Renal cortical epithelial cell (primary cell): Measurements from ENCODE around the gene MAU2. TPM values are rescaled to one million over a fixed set of nuclear protein-coding genes. Genes with fewer than 3 reads are reported as not detected.

ENCODE experiments used
- DNase-seq: peaks from one replicate; pipeline ENCODE4 v3.0.0-alpha.2; 2011; ENCODE audit warnings: low read depth
- total RNA-seq: library from RNA; depleted of rRNA; stranded (reverse); fragments of >200 nt; gene quantifications from 2 replicates; pipeline ENCODE4 v1.2.3, GENCODE V29; 2014

MAU2 gene
- total RNA-seq, 1 donor from 2014 or later = 38.6 TPM

DNA sequence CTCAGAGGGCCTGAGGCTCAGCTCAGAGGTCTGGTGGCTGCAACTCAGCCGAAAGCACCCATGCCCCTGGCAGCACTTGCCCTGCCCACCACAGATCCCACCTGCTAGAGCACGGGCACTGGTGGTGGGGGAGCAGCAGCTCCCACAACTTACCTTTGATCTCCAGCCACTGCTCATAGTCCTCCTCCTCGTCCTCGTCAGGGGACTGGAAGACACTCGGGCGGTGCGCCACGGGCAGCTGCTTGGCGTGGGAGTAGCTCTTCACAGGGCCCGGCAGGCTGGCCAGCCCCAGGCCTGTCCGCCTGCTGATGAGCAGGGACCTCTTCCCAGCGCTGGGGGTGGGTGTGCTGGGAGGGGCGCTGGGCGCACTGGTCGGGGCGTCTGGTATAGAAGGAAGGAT is 14.9 kb upstream of the MAU2 start:
- no peak for DNase-seq

GRCh38 chr19:19306191-19306590 is 14.4 kb upstream of the MAU2 start:
- no peak for DNase-seq

DNA sequence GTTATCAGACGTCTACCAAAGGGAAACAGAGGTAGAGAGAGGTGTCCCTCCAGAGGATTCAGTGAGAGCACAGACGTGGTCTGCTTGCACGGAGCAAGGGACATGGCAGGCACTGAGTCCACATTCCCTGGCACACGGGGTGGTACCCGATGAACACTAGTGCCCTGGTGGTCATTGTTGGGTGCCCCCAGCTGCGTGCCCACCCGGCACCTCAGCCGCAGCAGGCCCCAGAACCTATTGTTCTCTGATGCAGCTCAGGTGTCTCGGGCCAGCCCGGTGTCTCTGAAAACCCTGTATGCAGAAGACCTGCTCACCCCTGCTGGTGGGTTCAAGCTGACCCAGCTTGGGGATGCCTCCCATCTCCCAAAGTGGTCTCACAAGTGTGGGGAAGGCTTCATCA is 12.3 kb upstream of the MAU2 start:
- DNase-seq = no peak

GRCh38 chr19:19315444-19315843 is 5.2 kb upstream of the MAU2 start:
- DNase-seq = no peak

DNA sequence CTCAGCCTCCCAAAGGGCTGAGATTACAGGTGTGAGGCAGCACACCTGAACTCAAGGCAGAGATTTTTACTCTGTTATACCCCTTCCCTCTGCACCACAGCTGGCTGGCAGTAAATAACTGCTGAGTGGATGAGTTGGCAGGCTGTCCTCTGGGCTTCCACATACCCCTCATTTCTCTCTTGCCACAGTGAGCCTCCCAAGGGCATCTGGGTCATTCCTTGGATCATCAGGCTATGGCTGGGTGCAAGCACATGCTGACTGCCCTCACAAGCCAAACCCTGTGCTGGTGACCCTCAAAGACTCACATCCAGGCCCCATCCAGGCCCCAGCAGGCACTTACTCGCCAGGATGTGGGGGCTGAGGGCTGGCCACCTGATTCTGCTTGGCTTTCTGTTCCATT is 4.5 kb upstream of the MAU2 start:
- no peak for DNase-seq

- DNase-seq = no peak
Observed at GRCh38 chr19:19319732-19320360, 783 bp upstream of the MAU2 start.

- peak; percentile 12 for DNase-seq
Observed at GRCh38 chr19:19321141-19321577, 530 bp downstream of the MAU2 start.

DNA sequence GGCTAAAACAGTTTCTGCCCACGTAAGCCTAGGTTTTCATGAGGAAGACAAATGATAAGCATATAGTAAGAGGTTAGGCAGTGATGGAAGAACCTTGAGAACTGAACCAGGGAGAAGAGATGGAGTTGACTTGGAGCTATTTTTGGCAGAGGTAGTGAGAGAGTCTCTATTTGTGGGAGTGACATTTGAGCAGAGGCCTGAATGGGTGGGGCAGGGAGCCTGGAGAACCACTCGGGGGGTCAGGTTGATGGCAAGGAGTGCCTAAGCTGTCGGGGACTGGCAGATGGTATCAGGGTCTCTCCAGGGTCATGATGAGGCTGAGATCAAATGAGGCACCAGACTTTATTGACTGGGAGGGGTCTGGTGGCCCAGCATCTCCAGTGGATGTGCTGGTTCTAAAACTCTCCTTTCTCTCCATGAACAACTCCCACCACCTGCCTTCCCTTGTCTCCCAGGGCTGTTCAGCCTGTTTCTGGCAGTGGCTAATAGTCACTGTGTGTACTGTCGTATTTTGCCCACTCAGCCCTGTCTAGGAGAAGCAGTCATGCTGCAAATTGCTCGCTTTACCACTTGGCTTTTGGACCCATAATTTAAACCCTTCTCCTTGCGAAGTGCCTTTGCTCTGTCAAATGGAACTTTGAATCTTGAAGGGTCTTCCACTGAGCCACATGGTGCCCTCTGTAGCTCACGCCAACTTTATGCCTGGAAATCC is 3.6 kb downstream of the MAU2 start:
- no peak for DNase-seq

GRCh38 chr19:19327672-19328071 is 7.0 kb downstream of the MAU2 start:
- no peak for DNase-seq

- no peak for DNase-seq
Observed at GRCh38 chr19:19329126-19329525, 8.5 kb downstream of the MAU2 start.

DNA sequence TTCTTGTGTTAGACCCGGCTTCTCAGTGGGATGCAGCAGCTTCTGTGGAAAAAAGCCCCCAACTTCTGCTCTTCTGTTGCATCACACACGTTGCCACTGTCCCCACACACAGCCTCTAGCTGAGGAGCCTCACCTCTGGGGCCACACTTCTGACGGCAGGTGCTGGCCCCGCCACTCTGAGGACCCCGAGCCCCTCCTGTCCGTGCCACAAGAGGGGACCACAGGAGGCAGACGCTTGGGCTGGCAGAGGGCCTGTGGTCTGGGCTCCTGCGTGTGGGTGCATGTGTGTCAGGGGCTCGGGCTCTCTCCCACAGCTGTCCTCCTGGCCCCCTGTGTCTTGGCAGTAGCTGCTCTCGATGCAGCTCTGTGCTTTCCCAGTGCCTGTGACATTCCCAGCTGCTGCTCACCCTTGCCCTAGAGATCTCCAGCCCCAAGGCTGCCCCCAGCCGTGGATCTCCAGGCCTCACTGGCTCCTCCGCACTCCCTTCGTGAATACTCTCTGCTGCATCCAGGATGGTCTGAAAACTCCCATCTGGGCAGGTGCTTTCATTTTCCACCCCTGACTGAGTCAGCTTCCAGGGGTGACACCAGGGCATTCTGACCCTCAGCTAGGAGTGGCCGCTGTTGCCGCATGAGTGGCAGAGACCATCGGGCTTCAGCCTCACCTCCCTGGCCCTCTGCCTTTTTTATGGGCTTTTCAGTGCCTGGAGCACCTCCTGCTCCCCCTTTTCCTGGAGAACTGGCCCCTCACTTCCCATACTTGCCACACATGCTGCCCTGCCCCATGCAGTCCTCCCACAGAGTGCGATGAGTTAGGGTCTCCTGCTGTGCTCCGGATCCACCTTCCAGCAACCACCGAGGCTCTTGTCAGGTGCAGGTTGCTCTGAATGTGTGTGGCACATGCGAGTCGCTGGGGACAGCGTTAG is 13.7 kb downstream of the MAU2 start:
- DNase-seq = no peak

DNA sequence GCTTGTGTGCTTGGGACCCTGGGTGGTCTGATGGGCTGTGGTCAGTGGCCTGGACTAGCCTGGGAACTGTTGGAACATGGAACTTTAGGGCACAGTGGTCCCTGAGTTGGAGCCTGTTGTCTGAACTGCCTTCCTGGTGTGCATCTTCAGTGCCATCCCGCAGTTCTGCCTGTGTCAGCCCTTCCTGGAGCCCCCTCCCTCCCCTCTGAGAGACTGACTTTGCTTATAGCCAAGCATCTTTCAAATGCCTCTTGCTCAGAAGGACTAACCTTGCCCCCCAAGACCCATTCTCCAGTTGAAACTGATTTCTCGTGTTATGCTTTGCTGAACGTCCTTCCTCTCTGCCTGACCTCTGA is 14.3 kb downstream of the MAU2 start:
- no peak for DNase-seq

DNA sequence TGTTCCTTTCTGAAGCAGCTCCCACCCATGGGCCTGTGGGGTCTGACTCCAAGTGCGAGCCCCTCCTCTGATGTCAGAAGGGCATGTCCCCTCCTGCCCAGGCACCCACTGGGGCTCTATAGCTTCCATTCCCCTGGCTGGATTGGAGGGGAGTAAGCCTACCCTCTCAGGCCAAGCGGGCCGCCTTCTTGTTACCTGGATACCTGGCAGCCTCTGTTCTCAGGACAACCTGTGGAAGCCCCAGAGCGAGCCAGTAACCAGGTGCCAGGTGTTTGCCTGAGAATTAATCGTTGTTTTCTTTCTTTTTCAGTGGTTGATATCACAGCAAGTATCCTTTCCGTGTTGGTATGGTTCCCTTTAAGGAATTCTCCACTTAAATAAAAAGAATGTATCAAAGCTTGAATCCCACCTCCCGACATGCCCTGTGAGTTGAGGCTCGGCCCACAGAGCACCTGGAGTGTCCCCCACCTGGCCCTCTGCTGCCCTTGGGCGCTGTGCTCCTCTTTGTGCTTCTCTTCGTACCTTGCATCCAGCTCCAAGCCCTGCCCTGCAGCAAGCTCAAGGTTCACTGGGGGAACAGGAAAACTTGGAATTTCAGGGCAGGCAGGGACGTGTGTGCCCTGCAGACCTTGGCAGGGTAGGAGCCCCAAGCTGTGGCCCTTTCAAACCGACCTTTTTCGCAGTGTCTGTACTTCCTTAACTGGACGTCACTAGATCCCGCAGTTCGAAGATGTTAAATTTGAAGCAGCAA is 15.0 kb downstream of the MAU2 start:
- no peak for DNase-seq

DNA sequence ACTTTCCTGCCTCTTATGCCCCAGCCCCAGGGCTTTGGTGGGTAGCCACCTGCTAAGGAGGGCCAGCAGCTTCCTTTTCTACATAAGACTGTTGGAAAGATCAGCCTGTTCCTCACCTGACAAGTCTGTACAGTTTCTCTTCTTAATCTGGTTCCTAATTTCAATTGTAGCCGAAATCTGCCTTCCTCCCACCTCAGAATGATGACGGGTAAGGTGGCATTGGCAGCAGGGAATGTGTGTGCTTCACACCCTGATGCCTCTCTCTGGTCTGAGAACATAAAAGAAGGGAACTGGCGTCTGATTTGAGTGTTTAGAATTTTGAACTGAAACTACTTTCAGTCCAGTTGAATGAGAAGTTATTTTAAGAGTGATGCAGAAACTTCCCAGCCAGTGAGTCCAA is 16.0 kb downstream of the MAU2 start:
- DNase-seq = no peak

GRCh38 chr19:19337120-19337519 is 16.5 kb downstream of the MAU2 start:
- DNase-seq = no peak

- DNase-seq = no peak
Observed at GRCh38 chr19:19338082-19338481, 17.5 kb downstream of the MAU2 start.

DNA sequence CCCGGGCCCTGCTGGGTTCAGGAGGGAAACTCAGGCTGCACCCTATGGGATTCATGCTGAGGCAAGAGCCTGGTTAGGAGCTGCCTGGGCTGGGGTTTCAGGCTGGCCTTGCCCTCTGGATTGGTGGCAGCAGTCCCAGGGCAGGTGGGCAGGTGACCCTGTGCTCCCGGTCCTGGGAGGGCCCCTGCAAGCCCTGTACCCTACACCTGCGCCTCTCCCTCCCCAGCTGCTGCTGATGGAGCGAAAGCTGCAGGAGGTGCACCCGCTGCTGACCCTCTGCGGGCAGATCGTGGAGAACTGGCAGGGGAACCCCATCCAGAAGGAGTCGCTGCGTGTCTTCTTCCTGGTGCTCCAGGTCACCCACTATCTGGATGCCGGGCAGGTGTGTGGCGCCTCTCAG is 20.4 kb downstream of the MAU2 start:
- no peak for DNase-seq

GRCh38 chr19:19342086-19343015 is 21.7 kb downstream of the MAU2 start:
- peak; percentile 29 for DNase-seq

GRCh38 chr19:19343016-19343362 is 22.4 kb downstream of the MAU2 start:
- DNase-seq = no peak

GRCh38 chr19:19343762-19344161 is 23.1 kb downstream of the MAU2 start:
- DNase-seq = no peak

DNA sequence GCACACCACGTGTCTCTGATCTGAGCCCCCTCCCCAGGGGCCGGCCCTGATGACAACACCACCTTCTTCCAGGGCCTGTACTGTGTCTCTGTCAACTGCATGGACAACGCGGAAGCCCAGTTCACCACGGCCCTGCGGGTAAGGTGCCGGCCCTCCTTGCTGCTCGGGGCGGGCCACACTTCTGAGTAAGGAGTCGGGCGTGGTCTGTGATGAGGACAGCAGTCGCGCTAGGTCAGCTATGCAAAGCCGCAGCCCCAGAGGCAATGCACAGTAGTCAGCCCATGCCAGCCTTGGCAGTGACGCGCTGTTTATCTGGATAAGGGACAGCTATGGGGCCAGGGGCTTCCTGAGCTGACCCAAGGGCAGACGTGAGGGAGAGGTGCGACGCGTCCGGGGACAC is 24.6 kb downstream of the MAU2 start:
- DNase-seq = no peak
